PC-3 (cell line): Measurements from ENCODE around the gene ASL.

Source experiments
- CTCF ChIP-seq: fragments of 300-600 bp; sonication (generic); conservative IDR thresholded peaks from 2 replicates; pipeline ENCODE4 v1.5.1; 2017; ENCODE audit warnings: antibody characterized with exemption, low read depth, mild to moderate bottlenecking, low read length
- EZH2 ChIP-seq: fragments of 300-600 bp; sonication (generic); IDR thresholded peaks from one replicate; pipeline ENCODE4 v1.6.1; 2017; ENCODE audit warnings: antibody characterized with exemption, mild to moderate bottlenecking, low read length; ENCODE audit not compliant: unreplicated experiment
- EZH2phosphoT487 ChIP-seq: fragments of 300-600 bp; sonication (generic); IDR thresholded peaks from 2 replicates; pipeline ENCODE4 v1.6.1; 2018; ENCODE audit warnings: mild to moderate bottlenecking, antibody characterized with exemption, low read length, borderline replicate concordance

- TF ChIP-seq CTCF (no peak), EZH2 (no peak), EZH2phosphoT487 (no peak)
Measured at GRCh38 chr7:66138994-66139752, 63.6 kb downstream of the ASL start.
